Muscle of arm (tissue), 14 donors: ENCODE data around the gene PARP2. TPM values are rescaled to one million over a fixed set of nuclear protein-coding genes. Genes with fewer than 3 reads are reported as not detected.
A peak's percentile ranks its signal among the peaks of the same experiment; 100 is the strongest.

Experiments used
- DNase-seq: peaks from one replicate; pipeline ENCODE4 v3.0.0-alpha.2; 2013
- long read RNA-seq, 11 donors: transcript quantifications; one replicate each; lab custom pipeline, GENCODE V29; 2026
- polyA plus RNA-seq, 12 donors: library from polyadenylated mRNA; unstranded; fragments of 120-200 nt; gene quantifications; one replicate each; pipeline ENCODE4 v1.2.1, GENCODE V29; 2013; ENCODE audit not compliant: insufficient read length in 12 of 12

Gene PARP2, protein sequence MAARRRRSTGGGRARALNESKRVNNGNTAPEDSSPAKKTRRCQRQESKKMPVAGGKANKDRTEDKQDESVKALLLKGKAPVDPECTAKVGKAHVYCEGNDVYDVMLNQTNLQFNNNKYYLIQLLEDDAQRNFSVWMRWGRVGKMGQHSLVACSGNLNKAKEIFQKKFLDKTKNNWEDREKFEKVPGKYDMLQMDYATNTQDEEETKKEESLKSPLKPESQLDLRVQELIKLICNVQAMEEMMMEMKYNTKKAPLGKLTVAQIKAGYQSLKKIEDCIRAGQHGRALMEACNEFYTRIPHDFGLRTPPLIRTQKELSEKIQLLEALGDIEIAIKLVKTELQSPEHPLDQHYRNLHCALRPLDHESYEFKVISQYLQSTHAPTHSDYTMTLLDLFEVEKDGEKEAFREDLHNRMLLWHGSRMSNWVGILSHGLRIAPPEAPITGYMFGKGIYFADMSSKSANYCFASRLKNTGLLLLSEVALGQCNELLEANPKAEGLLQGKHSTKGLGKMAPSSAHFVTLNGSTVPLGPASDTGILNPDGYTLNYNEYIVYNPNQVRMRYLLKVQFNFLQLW
- 10 to 100 TPM in 11 of 12 donors, not detected in 1; 17.2 to 52.0 (median 34.6) TPM for polyA plus RNA-seq
- long read RNA-seq, donor 1, partial matches to known transcripts = 0 of 6 reads
- long read RNA-seq, donor 1, other reads (novel, unspliced or antisense) = 0 of 6 reads
- long read RNA-seq, donor 2, transcript PARP2-202 (16 exons, 1,881 nt) = major isoform, 6 of 6 reads
- long read RNA-seq, donor 2, partial matches to known transcripts = 0 of 6 reads
- long read RNA-seq, donor 2, other reads (novel, unspliced or antisense) = 0 of 6 reads
- long read RNA-seq, donor 3, partial matches to known transcripts = 0 of 2 reads
- long read RNA-seq, donor 3, other reads (novel, unspliced or antisense) = 0 of 2 reads
- long read RNA-seq, donor 4, partial matches to known transcripts = 0 of 2 reads
- long read RNA-seq, donor 4, other reads (novel, unspliced or antisense) = 0 of 2 reads
- long read RNA-seq, donor 5, transcript PARP2-201 (16 exons, 1,886 nt) = minor isoform, 6 of 14 reads
- long read RNA-seq, donor 5, transcript PARP2-202 (16 exons, 1,881 nt) = major isoform, 7 of 14 reads
- long read RNA-seq, donor 5, partial matches to known transcripts = 0 of 14 reads
- long read RNA-seq, donor 5, other reads (novel, unspliced or antisense) = 0 of 14 reads
- long read RNA-seq, donor 6, partial matches to known transcripts = 0 of 3 reads
- long read RNA-seq, donor 6, other reads (novel, unspliced or antisense) = 0 of 3 reads
- long read RNA-seq, donor 7, partial matches to known transcripts = 8 of 10 reads
- long read RNA-seq, donor 7, other reads (novel, unspliced or antisense) = 0 of 10 reads
- long read RNA-seq, donor 8, transcript PARP2-202 (16 exons, 1,881 nt) = major isoform, 5 of 9 reads
- long read RNA-seq, donor 8, partial matches to known transcripts = 0 of 9 reads
- long read RNA-seq, donor 8, other reads (novel, unspliced or antisense) = 0 of 9 reads
- long read RNA-seq, donor 9, transcript PARP2-202 (16 exons, 1,881 nt) = major isoform, 5 of 5 reads
- long read RNA-seq, donor 9, partial matches to known transcripts = 0 of 5 reads
- long read RNA-seq, donor 9, other reads (novel, unspliced or antisense) = 0 of 5 reads
- long read RNA-seq, donor 10, transcript PARP2-202 (16 exons, 1,881 nt) = major isoform, 6 of 6 reads
- long read RNA-seq, donor 10, partial matches to known transcripts = 0 of 6 reads
- long read RNA-seq, donor 10, other reads (novel, unspliced or antisense) = 0 of 6 reads
- long read RNA-seq, donor 11, transcript PARP2-202 (16 exons, 1,881 nt) = major isoform, 5 of 5 reads
- long read RNA-seq, donor 11, partial matches to known transcripts = 0 of 5 reads
- long read RNA-seq, donor 11, other reads (novel, unspliced or antisense) = 0 of 5 reads

- peak; percentile 100 for DNase-seq
Observed at GRCh38 chr14:20343092-20343861, at the start of gene PARP2. Gene PARP2 (plus strand): TSS chr14:20343635. CDS start chr14:20343642, 7 bp downstream.

GRCh38 chr14:20294636-20295035, 48.8 kb upstream of the PARP2 start:
- DNase-seq = no peak

GRCh38 chr14:20295067-20295466, 48.4 kb upstream of the PARP2 start:
- no peak for DNase-seq

GRCh38 chr14:20302042-20302755, 41.2 kb upstream of the PARP2 start:
- DNase-seq = no peak

- DNase-seq = peak; percentile 94
Observed at GRCh38 chr14:20305265-20306078, 38.0 kb upstream of the PARP2 start, which contains the start of gene TTC5. Gene TTC5 (minus strand): TSS chr14:20305951. CDS start chr14:20305937, 14 bp downstream.

DNA sequence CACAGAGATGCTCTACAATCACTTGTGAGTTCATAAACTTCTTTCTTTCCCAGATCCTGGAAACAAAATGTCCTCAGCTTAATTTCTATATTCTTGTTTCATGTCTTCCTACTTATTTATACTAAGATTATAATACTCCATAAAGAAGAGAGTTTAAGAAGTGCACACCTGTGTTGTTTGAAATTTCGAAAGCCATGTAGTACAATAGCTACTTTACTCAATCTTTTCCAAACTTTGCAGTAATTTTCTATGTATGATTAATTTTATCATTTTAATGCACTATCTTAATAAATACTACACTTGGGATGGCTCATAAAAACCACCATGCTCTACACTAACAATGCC, 37.4 kb upstream of the PARP2 start:
- no peak for DNase-seq

DNA sequence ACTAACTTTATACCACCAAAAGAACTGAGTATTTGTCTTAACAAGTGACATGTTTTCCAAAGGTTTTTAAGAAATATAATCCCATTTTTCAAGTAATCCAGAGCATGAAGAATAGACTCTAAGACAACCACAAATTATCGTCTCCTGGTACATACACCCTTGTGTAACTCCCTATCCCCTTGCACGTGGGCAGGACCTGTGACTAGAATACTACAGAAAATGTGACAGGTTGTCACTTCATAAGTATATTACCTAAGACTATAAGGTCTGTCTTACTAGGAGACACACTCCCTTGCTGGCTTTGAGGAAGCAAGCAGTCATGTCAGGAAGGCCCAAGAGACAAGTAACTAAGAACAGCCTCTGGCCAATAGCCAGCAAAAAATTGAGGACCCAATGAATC, 29.4 kb upstream of the PARP2 start:
- no peak for DNase-seq

- DNase-seq = no peak
Observed at GRCh38 chr14:20317720-20318119, 25.7 kb upstream of the PARP2 start.

GRCh38 chr14:20327005-20327869, 16.2 kb upstream of the PARP2 start:
- DNase-seq = peak; percentile 76

DNA sequence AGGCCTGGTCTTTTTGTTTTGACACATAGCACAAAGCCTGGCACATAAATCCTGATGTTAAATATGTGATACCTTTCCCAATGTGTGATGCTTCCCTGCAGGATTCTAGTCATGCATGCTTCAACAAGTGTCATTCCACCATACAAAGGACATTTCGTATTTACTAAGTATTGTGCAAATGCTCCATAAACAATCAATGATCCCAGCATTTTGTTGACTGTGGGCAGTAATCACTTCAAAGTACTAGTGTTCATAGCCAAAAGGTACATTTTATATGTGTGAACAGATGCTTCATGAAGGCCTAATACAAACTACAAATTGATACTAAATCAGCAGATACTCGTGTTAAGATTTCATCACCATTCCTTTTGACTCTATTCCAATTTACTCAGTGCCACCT, 14.7 kb upstream of the PARP2 start:
- DNase-seq = no peak

- DNase-seq = no peak
Observed at GRCh38 chr14:20329355-20329754, 14.1 kb upstream of the PARP2 start.

GRCh38 chr14:20331053-20331613, 12.3 kb upstream of the PARP2 start:
- DNase-seq = no peak

GRCh38 chr14:20332431-20332787, 11.0 kb upstream of the PARP2 start:
- no peak for DNase-seq

GRCh38 chr14:20332788-20333493, 10.5 kb upstream of the PARP2 start, which contains the start of gene CCNB1IP1:
Gene CCNB1IP1 (minus strand): TSS chr14:20333279. CDS start chr14:20316523, 16,756 bp downstream.
- DNase-seq = peak; percentile 81

DNA sequence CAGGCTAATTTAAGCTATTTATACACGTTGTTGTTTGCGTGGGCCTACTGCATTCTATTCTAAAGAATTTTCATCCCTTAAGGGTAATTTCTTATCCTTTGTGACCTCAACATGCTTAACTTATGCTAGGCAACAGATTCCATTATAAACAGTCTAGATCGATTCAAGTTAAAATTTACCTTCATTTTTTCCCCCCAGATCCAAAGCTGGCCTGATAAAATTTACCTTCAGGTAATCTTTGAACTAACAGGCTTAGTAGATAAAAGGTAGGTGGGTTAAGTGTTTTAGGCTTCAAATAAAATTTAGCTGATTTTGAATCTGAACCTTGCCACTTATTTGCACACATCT, 10.0 kb upstream of the PARP2 start:
- no peak for DNase-seq

DNA sequence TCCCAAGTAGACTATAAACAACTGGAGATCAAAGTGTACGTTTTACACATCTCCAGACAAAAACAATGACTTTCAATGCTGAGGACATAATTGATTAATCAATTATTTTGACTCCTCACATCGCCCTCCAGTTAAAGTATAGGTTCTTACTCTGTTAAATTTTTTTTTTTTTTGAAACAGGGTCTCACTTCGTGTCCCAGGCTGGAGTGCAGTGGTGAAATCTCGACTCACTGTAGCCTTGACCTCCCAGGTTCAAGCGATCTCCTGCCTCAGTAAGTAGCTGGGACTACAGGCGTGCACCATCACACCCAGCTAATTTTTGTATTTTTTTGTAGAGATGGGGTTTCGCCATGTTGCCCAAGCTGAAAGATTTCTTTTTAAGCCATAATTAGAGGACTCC, 9.4 kb upstream of the PARP2 start:
- no peak for DNase-seq
